Progenitor cell of endocrine pancreas (in vitro differentiated cells): ENCODE measurements around the gene CSRNP3. TPM values are rescaled to one million over a fixed set of nuclear protein-coding genes. Genes with fewer than 3 reads are reported as not detected.

Experiments used
- DNase-seq: peaks from one replicate; pipeline ENCODE4 v3.0.0; 2021; ENCODE audit warnings: low spot score; ENCODE audit not compliant: unreplicated experiment
- H3K27ac Mint-ChIP-seq: 2 replicates; pipeline ENCODE4 v1.8.0; 2021; ENCODE audit warnings: mild to moderate bottlenecking, moderate library complexity, mixed read lengths
- H3K27me3 Mint-ChIP-seq: 2 replicates; pipeline ENCODE4 v1.8.0; 2021; ENCODE audit warnings: mixed read lengths
- H3K36me3 Mint-ChIP-seq: 2 replicates; pipeline ENCODE4 v1.8.0; 2022; ENCODE audit warnings: mixed read lengths; ENCODE audit not compliant: insufficient read depth
- H3K4me1 Mint-ChIP-seq: 2 replicates; pipeline ENCODE4 v1.8.0; 2021; ENCODE audit warnings: low read depth, mixed read lengths
- H3K4me3 Mint-ChIP-seq: 2 replicates; pipeline ENCODE4 v1.8.0; 2021; ENCODE audit warnings: low read depth, mild to moderate bottlenecking, moderate library complexity, mixed read lengths
- H3K9me3 Mint-ChIP-seq: 2 replicates; pipeline ENCODE4 v1.8.0; 2021; ENCODE audit warnings: low read depth, mixed read lengths
- total RNA-seq: library from RNA; stranded (reverse); gene quantifications from 2 replicates; pipeline ENCODE4 v1.2.1, GENCODE V29; 2021
- TF ChIP-seq, protein P1 (sequence below): fragments of 200-600 bp; sonication (generic); IDR thresholded peaks from one replicate; pipeline ENCODE4 v1.5.0; 2021; ENCODE audit warnings: antibody characterized with exemption, mild to moderate bottlenecking; ENCODE audit not compliant: unreplicated experiment

The CSRNP3 gene
- total RNA-seq, 1 donor from 2014 or later = 10.7 TPM

DNA sequence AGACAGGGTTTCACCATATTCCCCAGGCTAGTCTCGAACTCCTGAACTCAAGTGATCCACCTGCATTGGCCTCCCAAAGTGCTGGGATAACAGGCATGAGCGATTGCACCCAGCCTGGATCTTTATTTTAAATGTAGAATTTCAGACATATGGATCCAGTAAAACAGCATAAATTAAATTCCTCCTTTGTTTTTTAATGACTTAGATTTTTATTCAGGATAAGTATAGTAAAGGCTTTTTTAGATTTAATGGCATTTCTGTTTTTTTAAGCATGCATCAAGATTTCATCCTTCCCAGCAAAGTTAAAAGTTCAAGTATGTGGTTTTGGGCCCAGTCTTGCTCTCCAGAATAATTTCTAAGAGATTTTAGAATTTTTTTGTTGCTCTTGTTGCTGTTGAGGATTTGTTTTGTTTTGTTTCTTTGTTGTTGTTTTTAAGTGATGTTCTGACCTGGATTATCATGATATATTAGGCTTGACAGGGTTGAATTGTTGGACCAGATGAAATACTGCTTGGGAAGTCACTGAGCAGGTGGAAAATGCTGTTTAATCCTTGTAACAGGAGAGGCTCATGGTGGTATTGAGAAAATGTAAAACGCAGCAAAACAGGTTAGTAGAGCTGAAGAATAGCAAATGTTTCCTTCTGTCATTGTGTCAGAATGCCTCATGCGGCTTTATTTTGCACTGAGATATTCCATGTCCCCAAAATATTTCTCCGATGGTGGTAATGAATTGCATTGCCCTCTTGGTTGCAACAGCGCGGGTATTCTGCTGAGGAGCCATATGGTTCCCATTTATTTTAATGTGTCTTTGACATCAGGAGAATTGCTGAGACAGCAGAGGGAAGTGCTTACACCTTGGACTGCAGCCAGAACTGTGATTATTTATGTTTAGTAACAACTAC is 176.7 kb downstream of the CSRNP3 start:
- Mint-ChIP-seq H3K27ac (peak overlapping the region; percentile 13), H3K36me3 (peaks cover 3% of the 10 kb centered on the region), H3K4me3 (no peak overlapping the region), H3K9me3 (peaks cover 7% of the 10 kb centered on the region), H3K27me3 (no peaks in the 10 kb centered on the region), H3K4me1 (peaks cover 1% of the 10 kb centered on the region)
- no peak for DNase-seq
- TF ChIP-seq, protein P1, sequence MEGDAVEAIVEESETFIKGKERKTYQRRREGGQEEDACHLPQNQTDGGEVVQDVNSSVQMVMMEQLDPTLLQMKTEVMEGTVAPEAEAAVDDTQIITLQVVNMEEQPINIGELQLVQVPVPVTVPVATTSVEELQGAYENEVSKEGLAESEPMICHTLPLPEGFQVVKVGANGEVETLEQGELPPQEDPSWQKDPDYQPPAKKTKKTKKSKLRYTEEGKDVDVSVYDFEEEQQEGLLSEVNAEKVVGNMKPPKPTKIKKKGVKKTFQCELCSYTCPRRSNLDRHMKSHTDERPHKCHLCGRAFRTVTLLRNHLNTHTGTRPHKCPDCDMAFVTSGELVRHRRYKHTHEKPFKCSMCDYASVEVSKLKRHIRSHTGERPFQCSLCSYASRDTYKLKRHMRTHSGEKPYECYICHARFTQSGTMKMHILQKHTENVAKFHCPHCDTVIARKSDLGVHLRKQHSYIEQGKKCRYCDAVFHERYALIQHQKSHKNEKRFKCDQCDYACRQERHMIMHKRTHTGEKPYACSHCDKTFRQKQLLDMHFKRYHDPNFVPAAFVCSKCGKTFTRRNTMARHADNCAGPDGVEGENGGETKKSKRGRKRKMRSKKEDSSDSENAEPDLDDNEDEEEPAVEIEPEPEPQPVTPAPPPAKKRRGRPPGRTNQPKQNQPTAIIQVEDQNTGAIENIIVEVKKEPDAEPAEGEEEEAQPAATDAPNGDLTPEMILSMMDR = no peak

DNA sequence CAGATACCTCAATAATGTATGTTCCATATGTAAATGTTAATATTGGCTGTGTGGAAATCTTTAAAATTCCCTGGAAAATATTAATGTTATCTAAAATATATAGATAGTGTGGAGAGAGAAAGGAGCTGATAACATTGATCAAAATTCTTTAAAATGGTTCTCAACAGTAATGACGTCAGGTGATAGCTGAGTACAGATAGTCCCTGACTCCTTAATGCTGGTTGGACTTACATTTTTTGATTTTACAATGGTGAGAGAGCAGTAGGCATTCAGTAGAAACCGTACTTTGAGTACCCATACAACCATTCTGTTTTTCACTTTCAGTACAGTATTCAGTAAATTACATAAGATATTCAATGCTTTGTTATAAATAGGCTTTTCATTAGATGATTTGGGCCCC is 177.9 kb downstream of the CSRNP3 start:
- Mint-ChIP-seq H3K4me3 (no peak overlapping the region), H3K36me3 (peaks cover 3% of the 10 kb centered on the region), H3K27ac (no peak overlapping the region), H3K27me3 (no peaks in the 10 kb centered on the region), H3K9me3 (peaks cover 7% of the 10 kb centered on the region), H3K4me1 (peaks cover 1% of the 10 kb centered on the region)
- no peak for DNase-seq
- TF ChIP-seq, protein P1 = no peak

DNA sequence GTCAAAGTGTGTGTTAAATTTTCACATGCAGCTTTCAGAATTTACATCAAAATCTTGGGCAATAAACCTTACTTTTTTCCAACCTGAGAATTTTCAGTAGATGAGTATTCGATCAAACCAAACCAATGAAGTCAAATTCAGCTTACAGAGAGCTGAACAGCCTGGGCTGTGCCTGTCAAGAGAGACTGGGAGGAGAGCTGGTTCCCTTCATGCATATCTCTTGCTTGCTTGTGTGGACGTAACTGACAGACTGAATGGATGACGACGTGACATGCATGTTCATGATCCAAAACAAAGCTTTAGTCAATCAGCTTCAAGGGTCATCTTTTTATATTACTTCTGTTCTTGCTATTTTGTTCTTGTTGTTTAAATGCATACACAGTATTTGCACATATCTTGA is 179.3 kb downstream of the CSRNP3 start:
- Mint-ChIP-seq H3K36me3 (no peaks in the 10 kb centered on the region), H3K4me3 (no peak overlapping the region), H3K4me1 (peaks cover 1% of the 10 kb centered on the region), H3K27ac (no peak overlapping the region), H3K9me3 (no peaks in the 10 kb centered on the region), H3K27me3 (no peaks in the 10 kb centered on the region)
- TF ChIP-seq, protein P1 = no peak
- no peak for DNase-seq

DNA sequence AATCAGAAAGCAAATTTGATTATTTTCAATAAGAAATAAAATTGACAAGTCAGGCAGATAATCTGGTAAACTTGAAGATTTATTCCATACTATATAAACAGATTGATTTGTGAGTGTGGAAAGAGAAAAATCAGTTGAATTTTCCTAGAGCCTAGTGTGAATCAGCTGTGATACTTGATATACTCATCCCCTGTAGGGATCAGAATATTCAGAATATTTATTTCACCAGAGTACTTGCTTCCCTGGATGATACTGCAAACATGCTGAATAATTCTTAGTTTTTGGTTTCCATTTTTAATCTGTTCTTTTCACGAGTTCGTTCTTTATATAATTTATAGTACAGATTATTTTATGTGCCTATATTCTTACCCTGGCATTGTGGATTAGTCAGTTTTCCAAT is 181.7 kb downstream of the CSRNP3 start:
- Mint-ChIP-seq H3K27ac (no peak overlapping the region), H3K9me3 (no peaks in the 10 kb centered on the region)

DNA sequence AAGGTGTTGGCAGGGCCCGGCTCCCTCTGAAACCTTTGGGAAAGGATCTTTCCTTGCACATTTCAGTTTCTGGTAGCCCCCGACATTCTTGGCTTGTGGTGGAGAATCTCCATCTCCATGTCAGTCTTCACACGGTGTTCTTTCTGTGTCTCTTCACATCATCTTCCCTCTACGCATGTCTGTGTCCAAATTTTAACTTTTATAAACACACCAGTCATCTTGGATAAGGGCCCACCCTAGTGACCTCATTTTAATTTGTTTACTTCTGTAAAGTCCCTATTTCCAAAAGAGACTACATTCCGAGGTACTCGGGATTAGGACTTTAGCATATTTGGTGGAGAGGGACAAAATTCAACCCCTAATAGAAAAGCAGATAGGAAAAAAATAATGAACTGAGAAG is 186.2 kb downstream of the CSRNP3 start:
- TF ChIP-seq, protein P1 = no peak
- Mint-ChIP-seq H3K9me3 (no peaks in the 10 kb centered on the region), H3K27me3 (no peaks in the 10 kb centered on the region), H3K4me3 (no peak overlapping the region), H3K4me1 (no peaks in the 10 kb centered on the region), H3K27ac (no peak overlapping the region), H3K36me3 (peaks cover 7% of the 10 kb centered on the region)
- no peak for DNase-seq

More for the DNA sequence above, 181.7 kb downstream of the CSRNP3 start:
- TF ChIP-seq, protein P1 = no peak
- no peak for DNase-seq
- H3K4me1 Mint-ChIP-seq = peaks cover under 1% of the 10 kb centered on the region
- no peaks in the 10 kb centered on the region for H3K27me3 Mint-ChIP-seq
- no peak overlapping the region for H3K4me3 Mint-ChIP-seq
- no peaks in the 10 kb centered on the region for H3K36me3 Mint-ChIP-seq
